Uterus (tissue), 4 donors: ENCODE measurements around the gene SNCG. TPM values are rescaled to one million over a fixed set of nuclear protein-coding genes. Genes with fewer than 3 reads are reported as not detected.

Experiments
- DNase-seq, 2 donors: peaks; one replicate each; pipeline ENCODE4 v3.0.0-alpha.2; 2019 to 2020
- H3K27ac ChIP-seq, 2 donors: fragments of 200-600 bp; sonication (generic); 1 replicate in 1 of 2; 2 replicates in 1 of 2; pipeline ENCODE4 v1.5.1; 2016 to 2018
- H3K27me3 ChIP-seq, 2 donors: fragments of 200-600 bp; sonication (generic); one replicate each; pipeline ENCODE4 v1.5.1; 2018 to 2019; ENCODE audit warnings: control low read depth in 1 of 2
- H3K36me3 ChIP-seq, 2 donors: fragments of 200-600 bp; sonication (generic); one replicate each; pipeline ENCODE4 v1.5.1; 2019; ENCODE audit warnings: control low read depth in 1 of 2
- H3K4me1 ChIP-seq, 2 donors: fragments of 200-600 bp; sonication (generic); one replicate each; pipeline ENCODE4 v1.5.1; 2018 to 2019; ENCODE audit warnings: control low read depth in 1 of 2
- H3K4me3 ChIP-seq, 2 donors: fragments of 200-600 bp; sonication (generic); 1 replicate in 1 of 2; 2 replicates in 1 of 2; pipeline ENCODE4 v1.5.1; 2018 to 2019; ENCODE audit warnings: mild to moderate bottlenecking in 1 of 2
- H3K9me3 ChIP-seq, 2 donors: fragments of 200-600 bp; sonication (generic); one replicate each; pipeline ENCODE4 v1.5.1; 2019; ENCODE audit warnings: control low read depth in 1 of 2
- POLR2A ChIP-seq, 2 donors: fragments of 450-650 bp; IDR thresholded peaks; one replicate each; pipeline ENCODE4 v1.6.1; 2016; ENCODE audit warnings: antibody characterized with exemption in 2 of 2, mild to moderate bottlenecking in 1 of 2, moderate library complexity in 1 of 2
- intact Hi-C: fragments of 100-400 bp; cut with DNase I; formaldehyde crosslinking; loops from one replicate; pipeline ENCODE4 v1.15.1; 2023; ENCODE audit warnings: low total_unique reads
- total RNA-seq, 4 donors: library from RNA; depleted of rRNA in 3 of 4; stranded (reverse); fragments of >200 nt in 3 of 4; gene quantifications; one replicate each; pipeline versions ENCODE4 v1.1.0 to v1.2.4, GENCODE V29; 2014 to 2023
- TF ChIP-seq, protein P1 (sequence below), 4 experiments: fragments of 200-600 bp in 2 of 4; fragments of 450-650 bp in 2 of 4; sonication (generic) in 2 of 4; IDR thresholded peaks; one replicate each; pipeline ENCODE4 v1.5.1; 2016 to 2019; ENCODE audit warnings: antibody characterized with exemption in 4 of 4, mild to moderate bottlenecking in 2 of 4, moderate library complexity in 1 of 4
- donor health status: DM: yes; HTN: yes; CAD: no.

Gene SNCG
- total RNA-seq, 4 donors from 2014 or later, result 5.5 to 68.6 (median 36.2) TPM

DNA sequence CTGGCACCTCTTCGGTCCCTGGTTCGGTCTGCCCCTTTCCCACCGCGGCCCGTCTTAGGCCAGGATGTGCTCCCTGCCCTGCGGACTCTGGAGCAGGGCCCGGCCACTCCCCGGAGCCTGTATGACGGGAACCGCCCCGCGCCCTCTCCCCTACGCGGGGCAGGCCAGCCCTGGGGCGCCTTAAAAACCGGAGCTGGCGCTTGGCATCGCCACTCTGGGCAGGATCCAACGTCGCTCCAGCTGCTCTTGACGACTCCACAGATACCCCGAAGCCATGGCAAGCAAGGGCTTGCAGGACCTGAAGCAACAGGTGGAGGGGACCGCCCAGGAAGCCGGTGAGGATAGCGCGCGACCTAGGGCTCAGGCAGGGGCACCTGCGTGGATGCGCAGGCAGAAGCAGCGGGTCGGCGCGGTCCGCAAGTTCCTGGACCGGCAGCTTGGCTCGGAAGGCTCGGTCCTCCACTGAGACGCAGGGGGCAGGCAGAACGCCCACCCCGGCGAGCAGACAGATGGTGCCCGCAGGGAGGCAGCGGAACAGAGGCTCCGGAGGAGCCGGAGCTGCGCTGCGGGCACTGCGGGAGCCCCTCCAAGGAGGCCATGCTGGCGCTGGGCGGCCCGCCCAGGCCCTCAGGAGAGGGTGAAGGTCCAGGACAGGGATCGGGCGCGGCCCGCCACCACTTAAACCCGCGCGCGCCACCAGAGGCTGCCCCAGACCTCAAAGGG lies 10.0 kb downstream of the SNCG start, which contains the start of gene ADIRF:
Gene ADIRF, plus strand, starts transcription at position 212 of the 723 bp plus-strand sequence. Its CDS starts 63 bp downstream, at position 275.
- H3K4me1 ChIP-seq, result peaks cover 0 to 29% of the 10 kb centered on the region in 2 donors
- H3K27me3 ChIP-seq, result no peaks in the 10 kb centered on the region
- TF ChIP-seq POLR2A (IDR thresholded peaks at IDR 0.05), result peak; percentile 45 to 62
- TF ChIP-seq, protein P1, sequence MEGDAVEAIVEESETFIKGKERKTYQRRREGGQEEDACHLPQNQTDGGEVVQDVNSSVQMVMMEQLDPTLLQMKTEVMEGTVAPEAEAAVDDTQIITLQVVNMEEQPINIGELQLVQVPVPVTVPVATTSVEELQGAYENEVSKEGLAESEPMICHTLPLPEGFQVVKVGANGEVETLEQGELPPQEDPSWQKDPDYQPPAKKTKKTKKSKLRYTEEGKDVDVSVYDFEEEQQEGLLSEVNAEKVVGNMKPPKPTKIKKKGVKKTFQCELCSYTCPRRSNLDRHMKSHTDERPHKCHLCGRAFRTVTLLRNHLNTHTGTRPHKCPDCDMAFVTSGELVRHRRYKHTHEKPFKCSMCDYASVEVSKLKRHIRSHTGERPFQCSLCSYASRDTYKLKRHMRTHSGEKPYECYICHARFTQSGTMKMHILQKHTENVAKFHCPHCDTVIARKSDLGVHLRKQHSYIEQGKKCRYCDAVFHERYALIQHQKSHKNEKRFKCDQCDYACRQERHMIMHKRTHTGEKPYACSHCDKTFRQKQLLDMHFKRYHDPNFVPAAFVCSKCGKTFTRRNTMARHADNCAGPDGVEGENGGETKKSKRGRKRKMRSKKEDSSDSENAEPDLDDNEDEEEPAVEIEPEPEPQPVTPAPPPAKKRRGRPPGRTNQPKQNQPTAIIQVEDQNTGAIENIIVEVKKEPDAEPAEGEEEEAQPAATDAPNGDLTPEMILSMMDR (IDR thresholded peaks at IDR 0.05), result peak in 1 of 4 experiments; percentile 3
- H3K9me3 ChIP-seq, result no peaks in the 10 kb centered on the region
- H3K4me3 ChIP-seq, result peak within 1 kb of the TSS; percentile 55 to 79
- intact Hi-C loops, result loop anchor here (10.0 kb wide), 1 partner anchor 126 kb away; the partner anchor contains the start of genes GLUD1 and SHLD2
- no peaks in the 10 kb centered on the region for H3K36me3 ChIP-seq
- peak; percentile 68 to 76 for DNase-seq
- H3K27ac ChIP-seq, result peak within 1 kb of the TSS; percentile 98 to 99

DNA sequence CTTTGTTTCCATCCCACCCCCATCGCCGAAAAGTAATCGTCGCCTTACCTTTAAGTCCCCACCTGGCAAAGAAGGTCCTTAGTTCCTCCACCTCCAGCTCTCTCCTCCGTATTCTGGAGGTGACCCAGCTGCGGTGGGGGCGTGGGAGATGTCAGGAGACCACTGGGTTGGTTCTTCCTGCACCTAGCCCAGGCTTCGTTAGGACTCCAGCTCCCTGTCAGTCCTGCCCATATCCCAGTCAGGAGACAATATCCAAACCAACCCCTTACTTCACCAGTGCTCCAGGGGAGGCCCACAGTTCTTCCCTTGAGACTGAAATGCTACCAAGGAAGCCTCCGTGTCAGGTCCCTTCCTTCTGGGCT lies 10.6 kb downstream of the SNCG start:
- Histone ChIP-seq H3K27me3 (no peaks in the 10 kb centered on the region), H3K36me3 (no peaks in the 10 kb centered on the region), H3K9me3 (no peaks in the 10 kb centered on the region), H3K4me1 (peaks cover 0 to 29% of the 10 kb centered on the region in 2 donors), H3K27ac (peak overlapping the region; percentile 98 to 99), H3K4me3 (peak overlapping the region; percentile 55 to 79)
- peak in 1 of 2 donors; percentile 42 for DNase-seq
- intact Hi-C loops, result loop anchor here (10.0 kb wide), 1 partner anchor 126 kb away; the partner anchor contains the start of genes GLUD1 and SHLD2
- TF ChIP-seq, protein P1 (IDR thresholded peaks at IDR 0.05), result no peak
- no peak for TF ChIP-seq POLR2A (IDR thresholded peaks at IDR 0.05)

DNA sequence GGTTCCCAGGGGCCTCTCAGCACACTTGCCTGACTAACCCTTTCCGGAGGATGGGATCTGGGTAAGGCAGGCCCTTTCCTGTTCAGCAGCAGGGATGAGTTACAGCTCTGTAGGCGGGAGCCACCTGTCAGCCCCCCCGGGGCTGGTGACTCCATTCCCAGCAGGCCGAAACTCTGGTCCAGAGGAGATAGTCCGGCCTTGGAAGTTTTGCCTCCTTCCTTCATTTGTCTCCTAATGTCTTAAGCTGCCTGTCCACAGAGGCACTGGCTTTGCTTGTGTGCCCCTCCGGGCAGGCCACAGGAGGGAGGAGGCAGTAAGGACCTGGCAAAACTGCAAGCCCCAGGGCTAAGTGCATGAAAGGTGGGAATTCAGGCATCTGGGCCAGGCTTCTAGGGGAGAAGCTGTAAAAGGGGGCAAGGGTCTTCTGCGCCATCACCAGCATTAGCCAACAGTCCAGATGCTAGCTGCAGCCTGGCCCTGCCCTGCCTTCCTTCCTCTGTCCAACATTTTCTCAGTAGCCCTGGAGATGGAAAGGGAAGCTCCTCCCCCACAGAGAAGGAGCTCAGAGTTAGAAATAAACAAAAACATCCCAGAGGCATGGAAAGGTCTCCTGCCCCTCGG lies 11.1 kb downstream of the SNCG start:
- H3K27ac ChIP-seq, result peak overlapping the region; percentile 98 to 99
- no peaks in the 10 kb centered on the region for H3K36me3 ChIP-seq
- peak overlapping the region; percentile 55 to 79 for H3K4me3 ChIP-seq
- H3K27me3 ChIP-seq, result no peaks in the 10 kb centered on the region
- intact Hi-C loops, result loop anchor here (10.0 kb wide), 1 partner anchor 125 kb away; the partner anchor contains the start of genes GLUD1 and SHLD2
- TF ChIP-seq, protein P1 (IDR thresholded peaks at IDR 0.05), result no peak
- TF ChIP-seq POLR2A (IDR thresholded peaks at IDR 0.05), result no peak
- DNase-seq, result peak; percentile 59 to 65
- no peaks in the 10 kb centered on the region for H3K9me3 ChIP-seq
- H3K4me1 ChIP-seq, result peaks cover 0 to 29% of the 10 kb centered on the region in 2 donors

DNA sequence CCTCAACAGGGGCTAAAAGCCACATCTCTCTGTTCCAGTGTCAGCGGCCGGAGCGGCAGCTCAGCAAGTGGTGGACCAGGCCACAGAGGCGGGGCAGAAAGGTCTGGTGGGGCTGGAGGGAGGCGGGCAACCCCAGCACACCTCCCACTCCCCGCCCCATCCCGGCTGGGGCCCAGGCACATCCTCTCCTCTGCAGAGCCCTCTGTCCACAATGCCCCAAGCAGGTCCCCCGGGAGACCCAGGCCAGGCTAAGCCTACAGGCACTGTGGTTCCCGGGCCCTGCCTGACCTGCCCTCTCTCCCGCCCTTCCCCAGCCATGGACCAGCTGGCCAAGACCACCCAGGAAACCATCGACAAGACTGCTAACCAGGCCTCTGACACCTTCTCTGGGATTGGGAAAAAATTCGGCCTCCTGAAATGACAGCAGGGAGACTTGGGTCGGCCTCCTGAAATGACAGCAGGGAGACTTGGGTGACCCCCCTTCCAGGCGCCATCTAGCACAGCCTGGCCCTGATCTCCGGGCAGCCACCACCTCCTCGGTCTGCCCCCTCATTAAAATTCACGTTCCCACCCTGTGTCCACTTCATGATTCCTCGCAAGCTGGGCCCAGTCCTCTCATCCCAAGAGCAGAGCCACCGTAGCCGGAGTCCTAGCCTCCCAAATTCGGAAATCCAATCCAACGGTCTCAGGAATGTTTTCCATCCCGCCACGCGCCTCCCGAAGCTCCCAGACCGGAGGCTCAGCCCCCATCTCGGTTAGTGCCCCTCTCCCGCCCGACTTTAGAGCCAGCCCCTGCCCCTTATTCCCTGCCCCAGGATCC lies 12.0 kb downstream of the SNCG start:
- peak; percentile 91 to 92 for DNase-seq
- Histone ChIP-seq H3K4me1 (peaks cover 0 to 29% of the 10 kb centered on the region in 2 donors), H3K27ac (peak overlapping the region; percentile 98 to 99), H3K36me3 (no peaks in the 10 kb centered on the region), H3K4me3 (peak overlapping the region; percentile 55 to 79), H3K9me3 (no peaks in the 10 kb centered on the region), H3K27me3 (no peaks in the 10 kb centered on the region)
- intact Hi-C loops, result no loop called here
- TF ChIP-seq POLR2A (IDR thresholded peaks at IDR 0.05), result peak; percentile 73 to 89
- TF ChIP-seq, protein P1 (IDR thresholded peaks at IDR 0.05), result no peak
